CD4-positive, alpha-beta T cell treated with Interleukin-17A for 1 hour (primary cell): ENCODE measurements around the gene CMIP.

Experiments used
- DNase-seq: peaks from one replicate; pipeline ENCODE4 v3.0.0-alpha.2; 2020

CMIP gene

DNA sequence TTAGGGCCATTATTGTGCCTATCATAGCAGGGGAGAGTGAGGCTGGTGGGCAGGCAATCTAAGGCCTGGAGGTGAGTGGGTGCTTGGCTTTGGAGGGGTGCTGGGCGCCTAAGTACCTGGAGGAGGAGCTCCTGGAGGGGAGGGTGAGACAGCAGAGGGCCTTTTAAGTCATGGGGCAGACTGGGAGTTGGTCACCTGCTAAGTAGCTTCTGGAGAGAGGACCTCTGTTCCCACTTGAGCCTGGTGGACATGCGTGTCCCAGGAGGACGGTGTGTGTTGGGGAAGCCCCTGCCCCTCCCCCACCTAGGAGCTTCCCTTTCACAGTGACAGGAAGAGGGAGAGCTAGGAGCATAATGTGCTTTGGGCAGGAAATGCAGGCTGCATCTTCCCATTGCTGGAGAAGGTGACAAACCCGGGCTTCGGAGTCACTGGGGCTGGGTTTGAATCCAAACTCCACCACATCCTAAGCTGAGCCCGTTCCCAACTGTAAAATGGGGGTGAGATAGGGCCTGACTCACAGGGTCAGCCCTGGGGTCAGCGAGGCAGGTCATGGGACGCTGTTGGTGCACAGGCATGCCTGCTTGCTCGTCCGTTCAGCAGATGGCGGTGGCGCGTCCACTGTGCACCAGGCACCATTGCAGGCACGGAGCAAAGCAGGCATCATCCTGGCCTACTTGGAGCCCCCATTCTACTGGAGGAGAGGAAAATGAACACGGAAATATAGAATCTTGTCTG lies 37.9 kb downstream of the CMIP start:
- DNase-seq, result no peak

DNA sequence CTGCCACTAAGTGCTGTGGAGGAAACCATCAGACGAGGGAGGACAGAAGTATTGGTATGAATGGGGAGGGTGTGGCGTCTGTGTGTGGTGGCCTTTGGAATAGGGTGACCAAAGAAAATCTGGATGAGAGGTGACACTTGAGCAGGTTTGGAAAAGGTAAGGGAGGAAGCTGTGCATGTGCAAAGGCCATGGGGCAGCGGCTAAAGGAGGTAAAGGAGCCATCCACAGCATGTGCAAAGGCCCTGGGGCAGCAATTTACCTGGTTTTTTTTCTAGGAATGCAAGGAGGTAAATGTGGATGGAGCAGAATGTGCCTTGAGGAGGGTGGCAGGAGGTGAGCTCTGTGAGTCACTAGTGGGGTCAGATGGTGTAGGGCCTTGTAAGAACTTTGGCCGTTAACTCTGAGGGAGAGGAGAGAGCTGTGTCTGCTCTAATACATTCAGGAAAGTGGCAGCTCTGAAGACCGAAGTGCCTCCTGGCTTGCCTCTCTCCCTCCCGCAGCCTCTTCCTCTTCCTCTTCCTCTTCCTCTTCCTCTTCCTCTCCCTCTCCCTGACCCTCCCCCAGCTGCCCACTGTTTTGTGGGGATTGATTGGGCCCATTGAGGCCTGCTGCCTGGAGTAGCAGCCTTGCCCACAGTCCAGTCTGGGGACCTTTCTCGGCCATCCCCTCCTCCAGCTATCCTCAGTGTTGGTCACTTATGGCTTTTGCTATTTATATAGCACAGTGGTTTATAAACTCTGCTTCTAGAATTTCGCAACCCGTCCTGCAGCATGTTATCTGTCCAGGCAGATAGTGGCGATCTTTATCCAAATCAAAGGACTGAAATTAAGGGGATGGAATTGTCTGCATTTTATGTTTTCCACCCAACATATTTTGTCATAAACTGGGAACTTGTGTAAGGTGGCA lies 38.7 kb downstream of the CMIP start:
- DNase-seq, result no peak

DNA sequence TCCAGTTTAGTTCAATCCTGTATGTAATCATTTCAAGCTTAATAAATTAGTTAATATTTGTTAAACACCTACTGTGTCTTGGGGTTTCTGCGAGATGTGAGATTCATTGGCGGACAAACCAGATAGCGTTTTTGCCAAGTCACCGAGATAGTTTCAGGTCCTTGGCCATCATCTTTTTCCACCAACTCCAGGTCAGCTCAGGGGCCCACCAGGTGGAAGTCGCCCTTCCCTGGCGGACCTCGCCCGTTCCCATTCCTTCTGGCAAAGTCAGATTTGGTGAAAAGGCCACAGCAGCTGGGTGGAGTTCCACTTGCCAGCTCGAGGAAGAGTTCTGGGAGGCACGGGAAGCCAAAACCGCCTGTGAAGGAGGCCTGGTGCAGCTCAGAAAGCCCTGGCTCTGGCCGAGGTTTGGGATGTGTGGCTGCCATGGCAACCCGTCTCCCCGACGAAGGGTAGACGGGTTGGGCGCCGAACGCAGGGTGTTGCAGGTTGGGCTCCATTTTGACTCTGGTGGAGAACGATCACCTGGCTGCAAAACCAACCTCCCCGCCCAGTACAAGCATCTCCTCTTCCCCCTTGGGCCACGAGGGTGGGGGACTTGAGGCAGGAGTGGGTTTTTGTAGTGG lies 39.5 kb downstream of the CMIP start:
- no peak for DNase-seq

DNA sequence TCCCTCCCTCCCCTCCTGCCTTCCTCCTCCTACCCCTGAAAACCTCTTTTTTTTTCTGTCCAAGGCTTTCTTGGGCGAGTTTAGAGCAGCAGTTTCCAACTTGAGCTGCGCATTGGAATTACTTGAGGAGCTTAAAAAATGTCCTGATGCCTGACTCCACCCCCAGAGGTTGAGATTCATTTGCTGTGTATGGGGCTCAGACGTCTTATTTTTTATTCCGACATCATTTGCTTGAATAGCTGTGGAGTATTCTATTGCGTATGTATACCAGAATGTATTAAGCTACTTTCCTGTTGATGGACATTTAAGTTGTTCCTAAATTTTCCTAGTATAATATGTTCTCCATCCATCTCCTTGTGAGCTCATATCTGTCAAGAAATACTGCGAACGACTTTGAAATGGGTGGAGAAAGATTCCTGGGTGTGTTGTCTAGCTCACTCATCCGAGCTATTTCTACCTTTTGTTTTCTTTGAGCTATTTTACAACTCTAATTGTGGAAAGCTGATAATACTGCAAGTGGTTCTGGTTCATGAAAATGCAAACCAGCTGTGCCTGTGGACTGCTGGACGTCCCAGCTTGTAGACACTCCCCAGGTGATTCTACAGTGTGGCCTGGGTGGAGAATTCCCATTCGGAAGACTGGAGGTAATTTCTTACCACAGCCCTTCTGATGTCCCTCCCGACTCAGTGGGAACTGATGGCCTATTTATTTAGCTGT lies 40.5 kb downstream of the CMIP start:
- DNase-seq, result no peak

DNA sequence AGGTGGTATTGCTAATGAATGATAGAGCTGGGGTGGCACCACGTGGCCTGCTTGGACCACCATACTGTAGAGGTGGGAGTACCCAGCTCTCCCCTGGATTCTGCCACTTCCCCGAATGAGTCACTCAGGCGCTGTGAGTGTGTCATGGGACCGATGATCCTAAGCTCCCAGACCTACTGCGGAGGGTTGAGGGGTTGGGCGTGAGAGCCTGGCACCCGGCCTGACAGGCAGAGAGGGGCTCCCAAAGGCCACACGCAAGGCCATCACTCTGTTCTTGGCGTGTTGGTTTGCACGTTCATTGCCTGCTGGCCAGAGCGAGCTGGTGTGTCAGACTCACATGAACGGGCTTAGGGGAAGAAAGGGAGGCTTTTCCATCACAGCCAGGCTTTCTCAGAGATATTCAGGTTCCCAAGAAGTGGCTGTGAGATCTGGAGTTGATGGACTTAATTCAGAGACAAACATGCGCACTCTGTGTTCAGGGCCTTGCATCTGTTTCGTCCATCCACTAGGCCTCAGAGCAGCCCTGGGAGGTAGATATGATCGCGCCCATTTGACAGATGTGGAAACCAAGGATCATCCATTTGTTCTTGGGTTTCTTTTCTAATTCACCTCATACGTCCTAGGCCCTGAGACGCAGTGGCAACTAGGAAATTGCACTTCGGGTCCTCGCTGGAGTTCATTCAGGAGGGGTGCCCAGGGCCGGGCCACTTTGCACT lies 41.4 kb downstream of the CMIP start:
- DNase-seq, result no peak

DNA sequence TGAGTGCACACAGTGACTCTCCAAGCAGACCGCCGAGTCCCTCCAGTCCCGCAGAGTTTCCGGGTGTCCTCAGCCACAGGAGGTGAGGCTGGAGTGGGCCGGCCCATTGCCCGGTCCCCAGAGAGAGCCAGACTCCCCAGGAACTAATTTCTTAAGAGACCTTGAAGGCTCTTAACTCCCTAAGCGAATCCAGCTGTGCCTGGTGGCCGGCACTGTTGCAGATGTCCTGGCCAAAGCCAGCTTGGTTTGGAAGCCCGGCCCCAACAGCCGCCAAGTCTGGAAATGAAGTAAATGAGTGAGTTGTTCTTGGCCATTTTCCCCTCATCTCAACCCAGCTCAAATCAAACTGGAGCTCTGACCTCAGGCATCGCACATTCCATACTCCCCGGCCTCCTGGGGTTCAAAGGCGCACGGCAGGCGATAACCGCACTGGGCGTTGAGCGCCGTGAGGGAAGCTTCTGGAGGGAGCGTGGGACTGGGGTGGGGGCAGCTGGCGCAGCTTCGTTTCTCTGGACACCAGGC lies 42.0 kb downstream of the CMIP start:
- DNase-seq, result no peak

DNA sequence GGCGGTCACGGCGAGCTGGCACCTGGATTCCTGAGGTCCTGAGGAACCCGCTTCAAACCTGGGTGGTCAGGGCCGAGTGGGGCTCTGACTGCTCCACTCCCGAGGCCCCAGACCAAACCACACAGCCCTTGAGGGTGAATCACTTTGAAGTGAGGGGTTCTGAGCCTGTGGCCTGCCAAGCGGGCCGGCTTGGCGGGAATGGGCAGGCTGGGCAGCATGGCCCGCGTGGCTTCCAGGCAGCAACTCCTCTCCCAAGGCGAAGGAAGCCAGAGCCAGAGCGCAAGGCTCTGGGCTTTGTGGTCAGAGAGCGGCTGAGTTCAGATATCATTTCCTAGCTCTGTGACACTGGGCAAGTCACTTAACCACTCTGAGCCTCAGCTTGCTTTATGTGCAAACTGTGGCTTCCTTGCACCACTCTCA lies 42.7 kb downstream of the CMIP start:
- no peak for DNase-seq

DNA sequence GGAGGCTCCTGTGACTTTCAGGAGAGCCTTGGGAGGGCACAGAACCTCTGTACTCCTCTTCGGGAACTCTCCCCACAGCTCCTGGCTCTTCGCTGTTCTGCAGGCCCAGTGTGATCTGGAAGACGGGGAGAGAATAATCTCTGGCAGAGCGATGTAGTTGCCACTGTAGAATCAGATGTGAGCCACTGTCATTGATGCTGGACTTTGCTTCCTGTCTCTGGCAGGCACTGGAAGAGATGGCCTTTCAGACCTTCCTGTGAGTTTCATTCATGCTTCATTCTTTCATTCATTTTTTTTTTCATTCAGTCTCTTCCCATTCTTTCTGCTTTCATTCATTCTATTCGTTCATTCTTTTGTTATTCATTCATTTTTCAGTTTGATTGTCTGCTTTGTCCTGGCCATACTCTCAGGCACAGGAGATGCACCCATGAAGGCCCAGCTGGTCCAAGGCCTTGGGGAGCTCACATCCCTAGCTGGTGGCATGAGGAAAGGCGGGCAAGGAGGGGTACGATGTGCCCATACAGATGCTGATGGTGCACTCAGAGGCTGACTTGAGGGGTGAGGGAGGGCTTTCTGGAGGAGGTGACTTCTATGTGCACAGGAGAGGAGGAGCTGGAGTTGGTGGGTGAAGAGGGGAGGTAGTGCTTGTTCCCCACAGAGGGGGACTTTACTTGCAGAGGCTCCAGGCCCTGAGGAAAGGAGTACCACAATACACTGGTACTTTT lies 44.2 kb downstream of the CMIP start:
- no peak for DNase-seq

DNA sequence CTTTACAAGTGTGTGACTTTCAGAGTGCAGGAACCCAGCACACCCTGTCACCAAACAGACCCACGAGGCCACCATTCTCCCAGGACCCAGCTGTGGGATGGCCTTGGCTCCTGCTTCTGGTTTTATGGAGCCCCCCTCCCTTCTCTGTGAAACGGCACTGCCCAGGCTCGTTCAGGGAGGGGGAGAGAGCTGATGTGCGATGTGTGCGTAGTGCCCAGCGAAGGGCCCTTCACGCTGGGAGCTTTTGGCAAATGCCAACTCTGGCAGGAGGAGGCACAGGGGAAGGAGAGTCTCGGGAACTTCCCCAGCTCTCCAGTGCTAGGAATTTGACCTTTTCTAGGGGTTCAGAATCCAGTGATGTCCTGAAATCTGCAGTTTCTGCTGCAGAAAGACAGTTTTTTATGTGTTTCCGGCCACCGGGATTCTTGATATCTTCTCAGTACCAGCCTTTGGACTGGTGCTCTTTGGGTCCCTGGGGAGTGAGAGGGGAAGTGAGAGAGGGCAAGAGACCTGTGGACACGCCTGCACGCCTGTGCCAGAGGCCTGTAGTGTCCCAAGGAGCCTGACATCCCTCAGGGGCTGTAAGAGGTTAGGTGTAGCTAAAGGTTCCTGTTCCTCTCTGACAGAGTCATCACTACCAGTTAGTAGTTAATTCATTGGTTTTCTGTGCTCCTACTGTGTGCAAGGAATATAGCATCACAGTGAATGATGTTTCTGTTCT lies 45.1 kb downstream of the CMIP start:
- DNase-seq, result no peak

DNA sequence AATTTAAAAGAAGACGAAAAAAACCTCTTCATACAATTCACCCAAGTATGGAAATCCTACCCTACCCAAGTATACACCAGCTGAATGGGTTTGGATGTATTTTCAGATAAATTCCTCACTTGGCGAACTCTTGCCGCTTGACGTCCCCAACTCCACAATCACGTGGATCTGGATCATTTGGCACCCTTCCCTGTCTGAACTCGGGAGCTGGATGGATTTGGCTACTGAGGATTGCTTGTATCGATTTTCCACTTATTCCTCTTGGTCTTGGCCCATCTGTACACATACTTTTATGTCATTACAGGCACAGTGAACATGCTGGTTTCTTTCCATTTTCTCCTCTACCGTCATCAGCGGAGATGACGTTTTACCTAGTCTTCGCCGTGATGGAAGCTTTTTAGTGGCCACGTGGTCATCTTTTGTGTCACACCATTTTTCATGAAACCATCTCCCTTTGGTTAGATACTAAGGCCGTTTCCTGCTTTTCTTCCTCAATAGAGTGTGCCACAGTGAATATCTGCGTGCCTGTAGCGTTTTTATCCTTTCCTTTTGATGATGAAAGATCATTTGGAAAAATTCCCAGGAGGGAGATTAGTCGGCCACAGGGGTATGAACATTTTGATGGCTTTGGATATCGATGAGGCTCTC lies 47.1 kb downstream of the CMIP start:
- no peak for DNase-seq

DNA sequence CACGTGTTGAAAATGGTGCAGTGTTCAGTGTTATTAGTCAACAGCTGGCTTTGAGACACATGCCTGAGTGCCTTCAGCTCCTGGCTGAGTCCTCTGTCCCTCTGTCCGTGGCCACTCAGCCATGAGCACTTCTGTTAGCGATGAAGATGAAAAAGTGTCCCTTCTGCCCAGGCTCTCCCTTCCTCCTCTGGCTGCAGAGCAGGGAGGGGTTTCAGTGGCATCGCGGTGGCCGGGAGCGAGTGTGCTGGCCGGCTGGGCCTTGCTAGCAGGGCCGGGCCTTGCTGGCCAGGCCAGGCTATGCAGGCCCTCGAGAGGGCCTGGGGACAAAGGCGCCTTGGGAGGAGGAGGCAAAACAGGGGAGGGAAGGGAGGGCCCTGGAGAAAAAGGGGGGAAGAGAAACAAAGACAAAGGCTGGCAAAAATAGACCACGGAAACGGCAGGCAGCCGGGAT lies 47.7 kb downstream of the CMIP start:
- DNase-seq, result no peak

DNA sequence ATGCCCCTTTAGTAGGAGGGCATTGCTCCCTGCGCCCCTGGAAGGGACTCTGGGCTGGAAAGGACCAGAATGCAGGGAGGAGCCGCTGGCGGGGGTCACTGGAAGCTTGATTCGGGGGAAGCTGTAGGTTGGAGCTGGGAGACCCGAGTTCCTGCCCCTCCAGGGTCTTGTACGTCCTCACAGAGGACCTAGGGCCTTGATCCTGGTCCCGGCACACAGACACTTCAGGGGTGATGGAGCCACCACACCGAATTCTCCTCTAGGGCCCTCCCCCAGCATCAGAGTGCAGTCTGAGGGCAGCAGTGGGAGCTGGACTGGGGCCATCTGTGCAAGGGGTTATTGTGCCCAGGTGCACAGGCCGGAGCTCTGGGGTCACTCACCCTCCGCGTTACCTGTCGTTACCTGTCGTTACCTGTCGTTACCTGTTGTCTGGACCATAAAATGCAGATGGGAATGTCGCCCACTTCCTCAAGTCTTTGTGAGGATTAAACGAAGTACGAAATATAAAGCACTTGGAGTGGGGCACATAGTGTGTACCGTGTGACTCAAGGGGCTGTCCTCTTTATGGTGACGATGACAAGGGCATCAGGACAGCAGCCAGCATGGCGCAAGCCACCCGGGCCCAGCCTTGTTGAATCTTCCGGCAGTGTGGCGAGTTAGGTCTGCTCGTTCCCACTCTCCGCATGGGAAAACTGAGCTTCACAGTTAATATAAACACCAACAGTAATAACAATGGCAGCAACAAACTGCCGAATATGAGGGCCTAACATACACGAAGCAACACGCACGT lies 48.6 kb downstream of the CMIP start:
- no peak for DNase-seq

DNA sequence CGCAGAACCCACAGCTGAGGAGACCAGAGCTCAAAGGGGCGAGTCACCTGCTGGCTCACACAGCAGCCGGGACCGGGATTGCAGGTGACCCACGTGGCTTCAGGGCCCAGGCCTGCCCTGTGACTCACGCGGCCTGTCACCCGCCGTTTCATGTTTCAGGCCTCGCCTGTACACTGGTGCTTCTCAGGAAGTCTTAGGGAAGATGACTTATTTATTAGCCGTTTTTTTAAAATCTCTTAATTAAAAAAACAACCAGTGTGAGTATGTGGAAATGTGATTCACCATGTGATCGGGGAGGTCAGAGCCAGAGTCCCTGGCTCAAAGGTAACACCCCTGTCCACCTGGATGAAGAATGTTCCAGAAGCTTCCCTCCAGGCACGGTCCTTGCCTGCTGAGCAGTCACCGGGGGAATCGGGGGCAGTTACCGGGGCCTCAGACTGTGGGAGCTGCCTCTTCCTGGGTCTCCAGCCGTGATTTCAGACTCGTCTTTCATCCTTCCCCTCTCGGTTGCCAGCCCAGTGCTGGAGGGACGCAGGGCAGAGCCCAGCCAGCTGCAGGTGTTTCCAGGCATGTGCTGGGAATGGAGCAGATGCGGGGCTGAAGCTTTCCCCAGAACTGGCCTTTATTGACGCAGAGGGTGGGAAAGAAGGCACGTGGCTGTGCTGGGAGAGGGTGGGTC lies 49.3 kb downstream of the CMIP start:
- DNase-seq, result no peak

DNA sequence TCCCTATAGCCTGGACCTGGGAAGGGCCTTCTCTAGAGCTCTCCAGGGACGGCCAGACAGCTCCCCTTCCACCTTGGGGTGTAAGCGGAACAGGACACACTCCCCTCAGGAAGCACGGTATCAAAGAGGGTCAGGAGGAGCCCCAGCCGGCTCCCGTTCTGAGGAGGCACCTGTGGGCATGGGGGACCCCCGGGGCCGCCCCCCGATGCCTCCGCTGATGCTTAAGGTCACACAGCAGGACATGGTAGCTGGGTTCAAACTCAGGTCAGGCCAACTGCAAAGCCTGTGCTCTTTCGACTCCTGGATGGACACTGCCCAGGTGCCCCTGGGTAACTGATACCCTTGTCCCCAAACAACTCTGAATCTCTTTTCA lies 49.8 kb downstream of the CMIP start:
- no peak for DNase-seq

DNA sequence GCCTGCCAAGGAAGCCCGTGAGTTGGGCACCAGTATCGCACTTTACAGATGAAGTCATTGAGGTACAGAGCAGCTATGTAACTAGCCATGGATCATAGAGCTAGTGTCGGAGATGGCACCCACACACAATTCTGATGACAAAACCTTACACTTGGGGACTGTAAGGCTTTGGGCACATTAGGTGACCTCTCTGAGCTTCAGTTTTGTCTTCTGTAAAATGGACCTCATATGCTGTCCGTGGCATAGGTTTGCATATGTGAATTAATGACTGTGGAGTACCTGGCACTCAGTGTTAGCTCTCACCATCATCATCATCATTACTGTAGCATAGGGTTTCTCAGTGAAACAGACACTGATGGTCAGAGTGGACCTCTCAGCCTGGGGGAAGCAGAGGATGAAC lies 50.3 kb downstream of the CMIP start:
- DNase-seq, result no peak

DNA sequence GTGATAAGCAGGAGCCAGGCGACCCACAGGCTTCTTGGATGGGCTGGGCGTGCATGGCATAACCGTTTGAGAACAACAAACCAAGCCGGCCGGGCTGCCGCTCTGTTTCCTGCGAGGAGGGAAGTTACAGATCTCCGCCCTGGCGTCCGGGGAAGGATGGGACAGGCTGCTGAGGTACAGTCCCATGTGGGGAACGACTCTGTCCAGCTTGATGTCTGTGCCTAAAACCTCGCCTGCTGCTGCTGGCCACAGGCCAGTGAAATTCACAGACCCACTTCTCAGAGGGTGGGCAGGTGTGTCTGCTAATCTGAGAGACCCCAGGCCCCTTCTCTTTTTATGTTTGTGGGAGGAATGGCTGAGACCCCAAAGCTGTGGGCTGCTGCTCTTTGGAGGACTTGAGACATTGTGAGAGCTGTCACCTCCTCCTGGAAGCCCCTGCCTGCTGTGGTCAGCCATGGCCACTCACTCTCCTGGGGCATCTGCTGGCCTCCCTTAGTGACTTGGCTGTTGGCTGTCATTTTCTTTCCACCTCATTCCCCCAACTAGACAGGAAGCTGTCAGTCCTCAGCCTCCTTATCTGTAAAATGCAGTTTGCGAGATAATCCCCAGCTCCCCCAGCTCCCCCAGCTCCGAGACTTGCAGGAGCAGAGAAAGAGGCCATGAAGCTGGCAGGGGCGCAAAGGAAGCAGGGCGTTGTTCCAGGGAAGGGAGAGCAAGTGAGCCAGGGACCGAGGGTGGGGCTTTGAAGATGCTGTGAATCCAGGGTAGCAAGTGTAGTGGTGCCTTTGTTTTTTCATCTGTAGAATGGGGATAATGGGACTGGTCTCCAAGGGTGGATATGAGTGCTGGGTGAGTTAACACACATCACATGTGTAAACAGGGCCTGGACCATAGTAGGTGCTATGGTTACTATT lies 51.0 kb downstream of the CMIP start:
- DNase-seq, result no peak

DNA sequence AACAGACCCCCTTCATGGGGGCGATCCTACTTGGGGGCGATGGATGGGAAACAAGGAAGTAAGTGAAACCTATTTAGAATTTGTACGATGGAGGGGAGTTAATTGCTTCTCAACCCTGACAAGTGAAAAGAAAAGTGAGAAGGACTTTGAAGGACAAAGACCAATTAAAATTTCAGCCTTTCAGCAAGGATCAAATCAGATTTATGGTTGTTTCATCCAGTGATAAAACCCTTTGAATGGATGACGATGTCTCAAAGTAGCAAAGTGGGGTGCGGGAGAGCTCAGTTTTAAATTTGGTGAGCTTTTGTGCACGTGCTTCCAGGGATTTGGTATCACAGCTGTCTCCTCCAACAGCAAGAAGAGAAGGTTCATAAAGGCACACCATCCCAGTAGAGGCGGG lies 51.7 kb downstream of the CMIP start:
- DNase-seq, result no peak

DNA sequence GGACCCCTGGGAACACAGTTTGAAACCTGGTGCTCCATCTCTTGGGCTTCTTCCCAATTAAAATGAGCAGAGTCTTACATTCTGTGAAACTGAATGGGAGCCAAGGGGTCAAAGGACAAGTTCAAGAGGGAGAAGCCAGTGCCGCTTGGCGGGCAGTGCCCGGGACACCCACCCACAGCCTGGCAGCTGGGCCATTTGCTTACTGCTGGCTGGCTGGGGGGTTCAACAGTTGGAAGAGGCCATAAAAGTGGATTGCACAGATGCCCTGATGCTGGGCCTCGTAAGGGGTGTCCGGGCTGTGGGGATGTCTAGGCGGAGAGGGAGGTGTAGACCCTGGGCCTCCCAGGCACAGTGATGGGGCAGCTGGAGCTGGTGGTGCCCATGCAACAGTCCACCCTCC lies 52.1 kb downstream of the CMIP start:
- no peak for DNase-seq
